ENCODE data around the gene SCAMP4. TPM values are rescaled to one million over a fixed set of nuclear protein-coding genes. Genes with fewer than 3 reads are reported as not detected.

SCAMP4 gene
- total and polyA plus RNA-seq, 9 of the 15 experiments (the other 6 are each of a cell fraction or from before 2014, with no cell fraction given), result 0.81 to 45.9 (median 12.8) TPM

DNA sequence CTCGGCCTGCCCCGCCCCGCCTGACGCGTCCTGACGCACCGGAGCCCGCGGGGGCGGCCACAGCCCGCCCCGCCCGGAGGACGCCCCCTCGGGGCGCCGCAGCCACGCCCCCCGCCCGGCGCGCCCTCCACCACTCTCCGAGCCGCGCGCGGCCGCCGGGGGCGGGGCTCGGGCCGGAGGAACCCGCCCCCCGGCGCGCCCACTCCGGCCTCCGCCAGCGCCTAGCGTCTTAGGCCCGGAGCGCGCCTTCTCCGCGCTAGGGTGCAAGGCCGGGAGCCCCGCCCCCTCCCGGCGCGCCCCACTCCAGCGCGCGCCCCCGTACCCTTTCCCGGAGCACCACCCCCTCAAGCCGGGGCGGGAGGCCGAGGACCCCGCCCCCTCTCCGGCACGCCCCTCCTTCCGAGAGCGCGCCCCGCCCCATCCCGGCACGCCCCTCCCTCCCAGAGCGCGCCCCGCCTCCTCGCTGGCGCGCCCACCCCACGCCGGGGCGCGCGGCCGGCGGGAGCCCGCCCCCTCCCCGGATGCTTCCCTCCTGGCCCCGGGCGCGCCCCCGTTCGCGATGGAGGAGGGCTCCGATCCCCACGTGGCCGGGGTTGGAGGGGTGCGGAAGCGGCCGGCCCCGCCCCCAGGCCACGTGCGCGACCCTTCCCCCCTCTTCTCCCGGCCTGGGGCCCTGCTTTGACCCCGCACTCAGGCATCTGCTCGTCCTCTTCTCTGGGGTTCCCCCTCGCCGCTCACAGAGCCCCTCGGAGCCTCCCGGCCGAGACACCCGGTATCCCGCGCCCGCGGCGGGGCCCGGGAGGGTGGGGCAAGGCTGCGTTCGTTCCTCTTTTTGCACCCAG is 41.3 kb upstream of the SCAMP4 start (continued):
- TF ChIP-seq, protein P1, sequence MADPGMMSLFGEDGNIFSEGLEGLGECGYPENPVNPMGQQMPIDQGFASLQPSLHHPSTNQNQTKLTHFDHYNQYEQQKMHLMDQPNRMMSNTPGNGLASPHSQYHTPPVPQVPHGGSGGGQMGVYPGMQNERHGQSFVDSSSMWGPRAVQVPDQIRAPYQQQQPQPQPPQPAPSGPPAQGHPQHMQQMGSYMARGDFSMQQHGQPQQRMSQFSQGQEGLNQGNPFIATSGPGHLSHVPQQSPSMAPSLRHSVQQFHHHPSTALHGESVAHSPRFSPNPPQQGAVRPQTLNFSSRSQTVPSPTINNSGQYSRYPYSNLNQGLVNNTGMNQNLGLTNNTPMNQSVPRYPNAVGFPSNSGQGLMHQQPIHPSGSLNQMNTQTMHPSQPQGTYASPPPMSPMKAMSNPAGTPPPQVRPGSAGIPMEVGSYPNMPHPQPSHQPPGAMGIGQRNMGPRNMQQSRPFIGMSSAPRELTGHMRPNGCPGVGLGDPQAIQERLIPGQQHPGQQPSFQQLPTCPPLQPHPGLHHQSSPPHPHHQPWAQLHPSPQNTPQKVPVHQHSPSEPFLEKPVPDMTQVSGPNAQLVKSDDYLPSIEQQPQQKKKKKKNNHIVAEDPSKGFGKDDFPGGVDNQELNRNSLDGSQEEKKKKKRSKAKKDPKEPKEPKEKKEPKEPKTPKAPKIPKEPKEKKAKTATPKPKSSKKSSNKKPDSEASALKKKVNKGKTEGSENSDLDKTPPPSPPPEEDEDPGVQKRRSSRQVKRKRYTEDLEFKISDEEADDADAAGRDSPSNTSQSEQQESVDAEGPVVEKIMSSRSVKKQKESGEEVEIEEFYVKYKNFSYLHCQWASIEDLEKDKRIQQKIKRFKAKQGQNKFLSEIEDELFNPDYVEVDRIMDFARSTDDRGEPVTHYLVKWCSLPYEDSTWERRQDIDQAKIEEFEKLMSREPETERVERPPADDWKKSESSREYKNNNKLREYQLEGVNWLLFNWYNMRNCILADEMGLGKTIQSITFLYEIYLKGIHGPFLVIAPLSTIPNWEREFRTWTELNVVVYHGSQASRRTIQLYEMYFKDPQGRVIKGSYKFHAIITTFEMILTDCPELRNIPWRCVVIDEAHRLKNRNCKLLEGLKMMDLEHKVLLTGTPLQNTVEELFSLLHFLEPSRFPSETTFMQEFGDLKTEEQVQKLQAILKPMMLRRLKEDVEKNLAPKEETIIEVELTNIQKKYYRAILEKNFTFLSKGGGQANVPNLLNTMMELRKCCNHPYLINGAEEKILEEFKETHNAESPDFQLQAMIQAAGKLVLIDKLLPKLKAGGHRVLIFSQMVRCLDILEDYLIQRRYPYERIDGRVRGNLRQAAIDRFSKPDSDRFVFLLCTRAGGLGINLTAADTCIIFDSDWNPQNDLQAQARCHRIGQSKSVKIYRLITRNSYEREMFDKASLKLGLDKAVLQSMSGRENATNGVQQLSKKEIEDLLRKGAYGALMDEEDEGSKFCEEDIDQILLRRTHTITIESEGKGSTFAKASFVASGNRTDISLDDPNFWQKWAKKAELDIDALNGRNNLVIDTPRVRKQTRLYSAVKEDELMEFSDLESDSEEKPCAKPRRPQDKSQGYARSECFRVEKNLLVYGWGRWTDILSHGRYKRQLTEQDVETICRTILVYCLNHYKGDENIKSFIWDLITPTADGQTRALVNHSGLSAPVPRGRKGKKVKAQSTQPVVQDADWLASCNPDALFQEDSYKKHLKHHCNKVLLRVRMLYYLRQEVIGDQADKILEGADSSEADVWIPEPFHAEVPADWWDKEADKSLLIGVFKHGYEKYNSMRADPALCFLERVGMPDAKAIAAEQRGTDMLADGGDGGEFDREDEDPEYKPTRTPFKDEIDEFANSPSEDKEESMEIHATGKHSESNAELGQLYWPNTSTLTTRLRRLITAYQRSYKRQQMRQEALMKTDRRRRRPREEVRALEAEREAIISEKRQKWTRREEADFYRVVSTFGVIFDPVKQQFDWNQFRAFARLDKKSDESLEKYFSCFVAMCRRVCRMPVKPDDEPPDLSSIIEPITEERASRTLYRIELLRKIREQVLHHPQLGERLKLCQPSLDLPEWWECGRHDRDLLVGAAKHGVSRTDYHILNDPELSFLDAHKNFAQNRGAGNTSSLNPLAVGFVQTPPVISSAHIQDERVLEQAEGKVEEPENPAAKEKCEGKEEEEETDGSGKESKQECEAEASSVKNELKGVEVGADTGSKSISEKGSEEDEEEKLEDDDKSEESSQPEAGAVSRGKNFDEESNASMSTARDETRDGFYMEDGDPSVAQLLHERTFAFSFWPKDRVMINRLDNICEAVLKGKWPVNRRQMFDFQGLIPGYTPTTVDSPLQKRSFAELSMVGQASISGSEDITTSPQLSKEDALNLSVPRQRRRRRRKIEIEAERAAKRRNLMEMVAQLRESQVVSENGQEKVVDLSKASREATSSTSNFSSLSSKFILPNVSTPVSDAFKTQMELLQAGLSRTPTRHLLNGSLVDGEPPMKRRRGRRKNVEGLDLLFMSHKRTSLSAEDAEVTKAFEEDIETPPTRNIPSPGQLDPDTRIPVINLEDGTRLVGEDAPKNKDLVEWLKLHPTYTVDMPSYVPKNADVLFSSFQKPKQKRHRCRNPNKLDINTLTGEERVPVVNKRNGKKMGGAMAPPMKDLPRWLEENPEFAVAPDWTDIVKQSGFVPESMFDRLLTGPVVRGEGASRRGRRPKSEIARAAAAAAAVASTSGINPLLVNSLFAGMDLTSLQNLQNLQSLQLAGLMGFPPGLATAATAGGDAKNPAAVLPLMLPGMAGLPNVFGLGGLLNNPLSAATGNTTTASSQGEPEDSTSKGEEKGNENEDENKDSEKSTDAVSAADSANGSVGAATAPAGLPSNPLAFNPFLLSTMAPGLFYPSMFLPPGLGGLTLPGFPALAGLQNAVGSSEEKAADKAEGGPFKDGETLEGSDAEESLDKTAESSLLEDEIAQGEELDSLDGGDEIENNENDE (IDR thresholded peaks at IDR 0.05; ENCODE audit: low read depth, low read length), result no peak
- TF ChIP-seq DPF2 (IDR thresholded peaks at IDR 0.05) (peak; percentile 37; the same call in 1 of the 2 replicates), ADNP (tag; IDR thresholded peaks at IDR 0.05) (no peak), ZNF140 (CRISPR knock-in tag; IDR thresholded peaks at IDR 0.05) (no peak), ZNF41 (CRISPR knock-in tag; conservative IDR thresholded peaks at IDR 0.05) (no peak), SRF (CRISPR knock-in tag; IDR thresholded peaks at IDR 0.05) (no peak), DNMT1 (IDR thresholded peaks at IDR 0.05) (no peak), NCOA2 (IDR thresholded peaks at IDR 0.05; ENCODE audit: partially characterized antibody in 2 of 2) (no peak), ZNF695 (CRISPR knock-in tag; IDR thresholded peaks at IDR 0.05) (no peak), TRIM24 (IDR thresholded peaks at IDR 0.05) (peak in 1 of 2 experiments; percentile 36; a peak in 1 of 4 replicates), NCOR1 (IDR thresholded peaks at IDR 0.05) (no peak; the same call in 1 of the 2 replicates), ZNF12 (CRISPR knock-in tag; IDR thresholded peaks at IDR 0.05) (no peak)
- TF ChIP-seq, protein P2, sequence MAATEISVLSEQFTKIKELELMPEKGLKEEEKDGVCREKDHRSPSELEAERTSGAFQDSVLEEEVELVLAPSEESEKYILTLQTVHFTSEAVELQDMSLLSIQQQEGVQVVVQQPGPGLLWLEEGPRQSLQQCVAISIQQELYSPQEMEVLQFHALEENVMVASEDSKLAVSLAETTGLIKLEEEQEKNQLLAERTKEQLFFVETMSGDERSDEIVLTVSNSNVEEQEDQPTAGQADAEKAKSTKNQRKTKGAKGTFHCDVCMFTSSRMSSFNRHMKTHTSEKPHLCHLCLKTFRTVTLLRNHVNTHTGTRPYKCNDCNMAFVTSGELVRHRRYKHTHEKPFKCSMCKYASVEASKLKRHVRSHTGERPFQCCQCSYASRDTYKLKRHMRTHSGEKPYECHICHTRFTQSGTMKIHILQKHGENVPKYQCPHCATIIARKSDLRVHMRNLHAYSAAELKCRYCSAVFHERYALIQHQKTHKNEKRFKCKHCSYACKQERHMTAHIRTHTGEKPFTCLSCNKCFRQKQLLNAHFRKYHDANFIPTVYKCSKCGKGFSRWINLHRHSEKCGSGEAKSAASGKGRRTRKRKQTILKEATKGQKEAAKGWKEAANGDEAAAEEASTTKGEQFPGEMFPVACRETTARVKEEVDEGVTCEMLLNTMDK (IDR thresholded peaks at IDR 0.05; ENCODE audit: borderline replicate concordance, insufficient read depth, low read depth, low read length, poor library complexity, severe bottlenecking), result no peak

Measured in K562 (cell line).